ENCODE data around the gene SLC24A4. TPM values are rescaled to one million over a fixed set of nuclear protein-coding genes. Genes with fewer than 3 reads are reported as not detected.
"Not testable (repeated sequence)": the region's sequence is repeated elsewhere in the genome, so short reads cannot be mapped to it uniquely, and the experiment has no call there.

The SLC24A4 gene
- total RNA-seq, 1 donor from 2014 or later = not detected

DNA sequence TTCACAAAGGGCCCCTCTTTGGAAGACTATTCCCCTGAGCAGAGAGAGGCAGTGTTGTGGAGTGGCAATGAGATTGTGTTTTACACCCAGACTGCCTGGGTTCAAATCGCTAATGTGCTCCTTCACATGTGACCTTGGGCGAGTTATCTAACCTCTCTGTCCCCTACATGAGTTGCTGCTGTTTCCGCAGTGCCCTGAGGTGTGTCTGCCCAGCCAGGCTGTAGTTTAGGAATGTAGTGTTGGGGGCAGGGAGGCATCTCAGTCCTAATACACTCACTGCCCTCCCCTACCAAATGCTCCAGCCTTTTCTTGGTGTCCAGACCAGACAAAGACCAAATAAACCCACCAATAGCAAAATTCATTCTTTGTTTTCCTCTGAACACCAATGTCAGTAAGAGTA lies 78.6 kb downstream of the SLC24A4 start:
- no peak for DNase-seq (ENCODE audit: low spot score)
- Mint-ChIP-seq H3K4me3 (no peak overlapping the region), H3K27ac (no peak overlapping the region), H3K4me1 (ENCODE audit: low read depth) (no peaks in the 10 kb centered on the region), H3K36me3 (ENCODE audit: low read depth) (no peaks in the 10 kb centered on the region), H3K27me3 (ENCODE audit: insufficient read depth) (peaks cover 18% of the 10 kb centered on the region), H3K9me3 (peaks cover 3% of the 10 kb centered on the region)
- intact Hi-C loops (cut with micrococcal nuclease) = no loop called here

DNA sequence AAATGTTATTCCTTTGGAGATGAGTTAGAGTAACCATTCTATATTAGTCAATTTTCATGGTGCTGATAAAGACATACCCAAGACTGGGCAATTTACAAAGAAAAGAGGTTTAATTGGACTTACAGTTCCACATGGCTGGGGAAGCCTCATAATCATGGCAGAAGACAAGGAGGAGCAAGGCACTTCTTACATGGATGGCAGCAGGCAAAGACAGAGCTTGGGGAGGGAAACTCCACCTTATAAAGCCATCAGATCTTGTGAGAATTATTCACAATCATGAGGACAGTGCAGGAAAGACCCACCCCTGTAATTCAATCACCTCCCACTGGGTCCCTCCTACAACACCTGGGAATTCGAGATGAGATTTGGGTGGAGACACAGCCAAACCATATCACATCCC lies 79.5 kb downstream of the SLC24A4 start:
- intact Hi-C loops (cut with micrococcal nuclease); DNase-seq (ENCODE audit: low spot score); H3K4me1 Mint-ChIP-seq (ENCODE audit: low read depth); H3K9me3 Mint-ChIP-seq; H3K27ac Mint-ChIP-seq; H3K4me3 Mint-ChIP-seq; H3K36me3 Mint-ChIP-seq (ENCODE audit: low read depth): not testable (repeated sequence)
- peaks cover 15% of the 10 kb centered on the region for H3K27me3 Mint-ChIP-seq (ENCODE audit: insufficient read depth)

DNA sequence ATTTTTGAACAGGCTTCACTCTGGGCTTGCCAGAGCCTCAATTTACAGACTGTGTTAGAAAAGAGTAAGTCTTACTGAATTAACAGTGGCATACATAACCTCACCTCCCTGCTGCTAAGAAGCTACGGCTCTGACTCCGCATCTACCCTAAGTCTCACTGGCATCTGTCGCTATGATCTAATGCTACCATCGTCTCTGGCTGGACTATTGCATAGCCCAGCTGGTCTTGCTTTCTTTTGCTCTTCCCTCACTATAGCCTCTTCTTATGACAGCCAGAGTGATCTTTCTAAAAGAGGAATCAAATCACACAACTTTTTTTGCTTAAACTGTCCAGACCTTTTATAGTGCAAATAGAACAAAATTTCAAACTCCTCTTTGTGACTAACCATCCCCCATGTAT lies 81.1 kb downstream of the SLC24A4 start:
- H3K4me1 Mint-ChIP-seq (ENCODE audit: low read depth) = no peaks in the 10 kb centered on the region
- H3K36me3 Mint-ChIP-seq (ENCODE audit: low read depth) = peaks cover 1% of the 10 kb centered on the region
- no peak overlapping the region for H3K27ac Mint-ChIP-seq
- DNase-seq (ENCODE audit: low spot score) = no peak
- intact Hi-C loops (cut with micrococcal nuclease) = no loop called here
- H3K27me3 Mint-ChIP-seq (ENCODE audit: insufficient read depth) = peaks cover 13% of the 10 kb centered on the region
- H3K9me3 Mint-ChIP-seq = peaks cover 3% of the 10 kb centered on the region
- H3K4me3 Mint-ChIP-seq = no peak overlapping the region

DNA sequence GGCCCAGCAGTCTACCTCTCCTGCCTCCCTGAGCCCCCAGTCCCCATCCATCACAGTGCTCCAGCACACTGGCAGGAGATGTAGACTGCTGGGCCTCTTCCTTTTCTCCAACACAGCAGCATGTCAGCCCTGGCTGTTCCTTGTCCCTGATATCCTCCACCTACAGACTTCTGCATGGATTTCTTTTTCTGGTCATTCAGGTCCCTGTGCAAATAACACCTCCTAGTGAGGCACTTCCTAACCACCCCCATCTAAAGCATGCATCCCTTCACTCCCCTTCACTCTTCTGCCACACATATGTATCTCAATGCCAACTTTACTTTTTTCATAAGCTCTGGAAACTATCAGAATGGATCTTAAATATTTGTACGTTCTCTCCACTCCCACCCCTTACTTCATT lies 81.5 kb downstream of the SLC24A4 start:
- Mint-ChIP-seq H3K9me3 (peaks cover 3% of the 10 kb centered on the region), H3K4me1 (ENCODE audit: low read depth) (no peaks in the 10 kb centered on the region), H3K36me3 (ENCODE audit: low read depth) (peaks cover 1% of the 10 kb centered on the region), H3K27ac (no peak overlapping the region), H3K27me3 (ENCODE audit: insufficient read depth) (peaks cover 14% of the 10 kb centered on the region), H3K4me3 (no peak overlapping the region)
- DNase-seq (ENCODE audit: low spot score) = no peak
- intact Hi-C loops (cut with micrococcal nuclease) = no loop called here

DNA sequence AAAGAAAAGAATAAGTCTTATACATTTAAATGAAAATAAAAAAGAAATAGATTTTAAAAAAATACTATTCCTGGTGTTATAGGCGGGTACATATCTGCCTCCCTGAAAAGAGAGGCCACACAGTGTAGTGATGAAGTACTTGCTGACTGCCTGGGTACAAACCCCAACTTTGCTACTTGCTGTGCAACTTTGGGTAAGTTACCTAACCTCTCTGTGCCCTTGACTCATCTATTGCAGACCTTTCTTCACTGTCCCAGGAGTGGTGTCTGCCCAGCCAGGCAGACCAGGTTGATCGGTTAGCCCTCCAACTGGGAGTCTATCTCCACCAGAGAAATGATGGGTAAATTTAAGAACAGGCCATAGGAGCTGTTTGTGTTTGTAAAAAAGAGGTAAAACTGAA lies 82.0 kb downstream of the SLC24A4 start:
- no peak for DNase-seq (ENCODE audit: low spot score)
- H3K9me3 Mint-ChIP-seq = peaks cover 3% of the 10 kb centered on the region
- no peaks in the 10 kb centered on the region for H3K4me1 Mint-ChIP-seq (ENCODE audit: low read depth)
- peaks cover 14% of the 10 kb centered on the region for H3K27me3 Mint-ChIP-seq (ENCODE audit: insufficient read depth)
- H3K36me3 Mint-ChIP-seq (ENCODE audit: low read depth) = peaks cover 1% of the 10 kb centered on the region
- intact Hi-C loops (cut with micrococcal nuclease) = no loop called here
- H3K4me3 Mint-ChIP-seq = no peak overlapping the region
- H3K27ac Mint-ChIP-seq = no peak overlapping the region

DNA sequence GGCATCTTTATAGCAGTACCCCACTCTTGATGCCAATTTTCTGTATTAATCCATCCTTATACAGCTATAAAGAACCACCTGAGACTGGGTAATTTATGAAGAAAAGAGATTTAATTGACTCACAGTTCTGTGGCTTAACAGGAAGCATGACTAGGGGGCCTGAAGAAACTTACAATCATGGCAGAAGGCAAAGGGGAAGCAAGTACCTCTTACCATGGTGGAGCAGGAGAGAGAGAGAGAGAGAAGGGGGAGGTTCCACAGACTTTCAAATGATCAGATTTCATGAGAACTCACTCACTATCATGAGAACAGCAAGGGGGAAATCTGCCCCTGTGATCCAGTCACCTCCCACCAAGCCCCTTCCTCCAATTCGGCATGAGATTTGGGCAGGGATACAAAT lies 84.4 kb downstream of the SLC24A4 start:
- intact Hi-C loops (cut with micrococcal nuclease) = no loop called here
- Mint-ChIP-seq H3K4me1 (ENCODE audit: low read depth) (no peaks in the 10 kb centered on the region), H3K36me3 (ENCODE audit: low read depth) (peaks cover 1% of the 10 kb centered on the region), H3K27me3 (ENCODE audit: insufficient read depth) (peaks cover 9% of the 10 kb centered on the region), H3K4me3 (no peak overlapping the region), H3K9me3 (peaks cover 3% of the 10 kb centered on the region), H3K27ac (no peak overlapping the region)
- no peak for DNase-seq (ENCODE audit: low spot score)

DNA sequence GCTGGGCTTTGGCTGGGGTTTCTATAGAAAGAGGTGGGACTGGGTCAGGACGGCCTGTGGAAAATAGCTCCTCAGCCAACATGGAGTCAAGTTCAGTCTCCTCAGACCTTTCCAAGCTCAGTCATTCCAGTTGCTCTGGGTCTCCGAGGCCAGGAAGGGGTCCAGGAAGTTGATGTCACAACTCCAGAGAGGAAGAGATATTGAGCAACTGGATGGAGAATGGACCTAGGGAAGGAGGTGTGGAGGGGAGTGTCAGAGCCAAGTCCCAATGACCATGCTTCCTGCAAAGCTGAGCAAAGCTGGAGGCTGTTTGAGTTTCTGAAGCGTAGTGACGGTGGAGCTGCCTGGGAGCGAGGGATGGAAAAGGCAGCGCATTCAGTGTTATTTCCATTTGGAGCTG lies 86.1 kb downstream of the SLC24A4 start:
- intact Hi-C loops (cut with micrococcal nuclease) = no loop called here
- peaks cover 11% of the 10 kb centered on the region for H3K27me3 Mint-ChIP-seq (ENCODE audit: insufficient read depth)
- peaks cover 1% of the 10 kb centered on the region for H3K36me3 Mint-ChIP-seq (ENCODE audit: low read depth)
- H3K4me1 Mint-ChIP-seq (ENCODE audit: low read depth) = no peaks in the 10 kb centered on the region
- H3K27ac Mint-ChIP-seq = no peak overlapping the region
- H3K9me3 Mint-ChIP-seq = peaks cover 3% of the 10 kb centered on the region
- H3K4me3 Mint-ChIP-seq = no peak overlapping the region
- no peak for DNase-seq (ENCODE audit: low spot score)

DNA sequence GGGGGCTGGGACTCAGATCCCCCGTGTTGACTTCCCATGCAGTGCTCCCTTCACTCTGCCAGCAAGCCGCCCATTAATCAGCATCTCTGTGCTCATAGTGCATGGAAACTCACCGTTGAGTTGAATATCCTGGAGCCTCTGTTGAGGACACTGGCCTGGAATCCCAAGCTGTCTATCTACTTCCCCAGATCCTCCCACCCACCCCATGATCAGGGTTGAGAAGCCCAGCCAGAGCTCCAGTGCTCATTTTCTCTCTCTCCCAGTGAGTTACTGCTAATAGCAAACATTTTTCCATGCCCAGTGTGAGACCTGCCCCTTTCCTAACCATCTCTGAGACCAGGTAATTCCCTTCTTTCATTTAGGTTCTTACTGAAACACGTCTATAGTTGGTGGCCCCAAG lies 88.2 kb downstream of the SLC24A4 start:
- Mint-ChIP-seq H3K4me1 (ENCODE audit: low read depth) (no peaks in the 10 kb centered on the region), H3K9me3 (no peaks in the 10 kb centered on the region), H3K27ac (no peak overlapping the region), H3K27me3 (ENCODE audit: insufficient read depth) (peaks cover 9% of the 10 kb centered on the region), H3K36me3 (ENCODE audit: low read depth) (peaks cover 1% of the 10 kb centered on the region), H3K4me3 (no peak overlapping the region)
- intact Hi-C loops (cut with micrococcal nuclease) = no loop called here
- DNase-seq (ENCODE audit: low spot score) = no peak

DNA sequence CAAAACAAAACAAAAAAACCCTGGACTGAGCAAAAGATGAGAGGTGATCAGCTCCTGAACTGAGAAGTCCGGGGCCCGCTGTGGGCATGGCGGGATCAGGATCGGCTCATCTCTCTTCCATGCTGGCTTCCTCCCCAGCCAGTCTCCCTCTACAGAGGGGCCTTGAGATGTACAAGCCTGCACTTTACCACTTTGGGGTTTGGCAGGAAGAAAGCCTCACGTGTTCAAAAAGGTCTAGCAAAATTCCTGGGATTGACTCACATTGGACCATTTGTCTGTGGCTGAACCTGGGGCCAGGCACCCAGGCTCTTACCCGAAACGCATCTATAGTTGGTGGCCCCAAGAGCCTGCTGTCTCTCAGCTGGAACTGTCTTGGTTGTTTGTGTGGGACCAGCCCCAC lies 89.0 kb downstream of the SLC24A4 start:
- peaks cover 9% of the 10 kb centered on the region for H3K27me3 Mint-ChIP-seq (ENCODE audit: insufficient read depth)
- H3K27ac Mint-ChIP-seq = no peak overlapping the region
- peaks cover 1% of the 10 kb centered on the region for H3K36me3 Mint-ChIP-seq (ENCODE audit: low read depth)
- no peaks in the 10 kb centered on the region for H3K9me3 Mint-ChIP-seq
- no peak for DNase-seq (ENCODE audit: low spot score)
- no peaks in the 10 kb centered on the region for H3K4me1 Mint-ChIP-seq (ENCODE audit: low read depth)
- no peak overlapping the region for H3K4me3 Mint-ChIP-seq
- intact Hi-C loops (cut with micrococcal nuclease) = no loop called here

DNA sequence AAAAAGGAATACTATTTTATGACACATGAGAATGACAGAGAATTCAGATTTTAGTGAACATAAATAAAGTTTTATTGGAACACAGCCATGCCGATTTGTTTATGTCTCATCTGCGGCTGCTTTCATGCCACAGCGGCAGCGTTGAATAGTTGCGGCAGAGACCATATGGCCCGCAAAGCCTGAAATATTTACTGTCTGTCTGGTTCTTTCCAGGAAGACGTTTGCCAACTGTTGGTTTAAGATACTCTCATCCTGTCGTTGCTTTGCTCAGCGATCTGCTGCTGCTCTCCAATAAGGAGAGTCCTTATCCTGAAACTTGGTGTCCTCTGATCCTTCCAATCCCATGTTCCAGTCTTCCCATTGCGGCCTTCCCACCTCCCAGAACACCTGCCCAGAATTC lies 89.9 kb downstream of the SLC24A4 start:
- Mint-ChIP-seq H3K27ac (no peak overlapping the region), H3K36me3 (ENCODE audit: low read depth) (no peaks in the 10 kb centered on the region), H3K4me1 (ENCODE audit: low read depth) (no peaks in the 10 kb centered on the region), H3K9me3 (no peaks in the 10 kb centered on the region), H3K4me3 (no peak overlapping the region), H3K27me3 (ENCODE audit: insufficient read depth) (peaks cover 6% of the 10 kb centered on the region)
- intact Hi-C loops (cut with micrococcal nuclease) = no loop called here
- DNase-seq (ENCODE audit: low spot score) = no peak

DNA sequence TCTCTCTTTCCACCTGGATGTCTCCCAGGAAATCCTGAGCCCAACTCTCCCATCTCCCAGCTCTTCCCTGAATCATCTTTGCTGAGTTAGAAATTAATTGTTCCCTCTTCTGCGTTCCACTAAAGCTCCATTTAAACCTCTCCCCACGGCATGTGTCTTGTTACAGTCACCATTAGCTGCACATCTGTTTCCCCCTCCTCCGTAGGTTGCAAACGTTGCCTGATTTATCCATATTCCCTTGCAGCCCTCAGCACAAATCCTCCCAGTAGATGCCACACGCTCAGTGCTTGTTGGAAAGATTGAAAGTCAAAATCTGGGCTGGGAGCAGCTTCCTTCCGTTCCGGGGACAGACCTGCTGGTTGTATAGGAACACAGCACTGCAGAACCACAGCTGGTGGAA lies 90.4 kb downstream of the SLC24A4 start:
- no peak overlapping the region for H3K4me3 Mint-ChIP-seq
- intact Hi-C loops (cut with micrococcal nuclease) = no loop called here
- H3K27ac Mint-ChIP-seq = no peak overlapping the region
- no peaks in the 10 kb centered on the region for H3K4me1 Mint-ChIP-seq (ENCODE audit: low read depth)
- H3K27me3 Mint-ChIP-seq (ENCODE audit: insufficient read depth) = peaks cover 6% of the 10 kb centered on the region
- H3K9me3 Mint-ChIP-seq = no peaks in the 10 kb centered on the region
- no peak for DNase-seq (ENCODE audit: low spot score)
- H3K36me3 Mint-ChIP-seq (ENCODE audit: low read depth) = no peaks in the 10 kb centered on the region

DNA sequence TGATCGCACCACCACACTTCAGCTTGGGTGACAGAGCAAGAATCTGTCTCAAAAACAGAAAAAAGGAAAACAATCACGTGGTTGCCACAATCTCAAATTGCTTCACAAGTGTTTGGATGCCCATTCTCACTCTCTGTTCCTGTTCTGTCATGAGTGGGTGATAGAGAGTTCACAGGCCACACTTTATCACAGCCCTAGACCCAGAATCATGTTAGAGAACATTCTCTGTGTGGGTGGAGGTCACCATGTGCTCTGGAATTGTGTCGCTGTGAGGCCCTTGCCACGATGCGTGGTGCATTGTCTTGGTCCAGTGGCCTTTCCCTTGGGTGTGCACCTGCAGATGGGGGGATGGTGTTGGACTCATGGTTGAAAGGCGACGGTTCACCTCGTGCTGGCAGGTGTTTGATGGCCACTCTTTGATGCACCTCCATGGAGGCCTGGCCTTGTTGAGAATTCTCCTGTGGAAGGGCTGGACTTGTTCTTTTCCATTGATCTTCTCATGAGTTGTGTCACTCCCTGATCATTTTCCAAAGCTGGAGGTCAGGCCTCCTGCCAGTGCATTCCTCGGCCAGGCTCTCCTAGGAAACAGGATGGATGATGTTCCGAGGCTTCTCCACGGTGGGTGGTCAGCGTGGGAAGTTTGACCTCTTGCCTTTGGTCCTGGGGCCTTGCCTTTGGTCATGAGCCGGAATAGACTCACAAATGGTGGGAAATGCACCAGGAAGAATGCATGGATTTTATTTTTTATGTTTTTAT lies 91.9 kb downstream of the SLC24A4 start:
- H3K27me3 Mint-ChIP-seq (ENCODE audit: insufficient read depth) = peaks cover 4% of the 10 kb centered on the region

DNA sequence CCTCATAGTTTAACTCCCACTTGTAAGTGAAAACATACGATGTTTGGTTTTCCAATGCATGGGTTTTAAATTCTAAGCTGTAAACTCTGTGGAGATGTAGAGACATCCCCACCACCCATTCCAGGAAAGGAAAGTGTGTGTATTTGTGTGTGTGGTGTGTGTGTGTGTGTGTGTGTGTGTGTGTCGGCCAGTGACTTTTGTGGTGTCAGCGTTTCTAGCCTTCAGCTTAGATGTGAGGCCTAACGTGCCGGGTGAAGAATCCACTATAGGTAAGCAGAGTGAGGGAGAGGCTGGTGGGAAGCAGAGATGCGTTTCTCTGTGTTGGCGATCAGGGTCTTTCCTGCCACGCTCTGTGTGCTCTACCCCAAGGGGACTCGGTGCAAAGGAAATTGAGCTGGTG lies 93.0 kb downstream of the SLC24A4 start:
- H3K27ac Mint-ChIP-seq = no peak overlapping the region
- intact Hi-C loops (cut with micrococcal nuclease) = no loop called here
- no peak overlapping the region for H3K4me3 Mint-ChIP-seq
- H3K4me1 Mint-ChIP-seq (ENCODE audit: low read depth) = no peaks in the 10 kb centered on the region
- H3K27me3 Mint-ChIP-seq (ENCODE audit: insufficient read depth) = peaks cover 4% of the 10 kb centered on the region
- no peaks in the 10 kb centered on the region for H3K36me3 Mint-ChIP-seq (ENCODE audit: low read depth)
- H3K9me3 Mint-ChIP-seq = no peaks in the 10 kb centered on the region
- DNase-seq (ENCODE audit: low spot score) = no peak

More for the DNA sequence above, 91.9 kb downstream of the SLC24A4 start:
- Mint-ChIP-seq H3K9me3 (no peaks in the 10 kb centered on the region), H3K36me3 (ENCODE audit: low read depth) (no peaks in the 10 kb centered on the region), H3K4me1 (ENCODE audit: low read depth) (no peaks in the 10 kb centered on the region), H3K4me3 (no peak overlapping the region), H3K27ac (no peak overlapping the region)
- DNase-seq (ENCODE audit: low spot score) = no peak
- intact Hi-C loops (cut with micrococcal nuclease) = no loop called here

DNA sequence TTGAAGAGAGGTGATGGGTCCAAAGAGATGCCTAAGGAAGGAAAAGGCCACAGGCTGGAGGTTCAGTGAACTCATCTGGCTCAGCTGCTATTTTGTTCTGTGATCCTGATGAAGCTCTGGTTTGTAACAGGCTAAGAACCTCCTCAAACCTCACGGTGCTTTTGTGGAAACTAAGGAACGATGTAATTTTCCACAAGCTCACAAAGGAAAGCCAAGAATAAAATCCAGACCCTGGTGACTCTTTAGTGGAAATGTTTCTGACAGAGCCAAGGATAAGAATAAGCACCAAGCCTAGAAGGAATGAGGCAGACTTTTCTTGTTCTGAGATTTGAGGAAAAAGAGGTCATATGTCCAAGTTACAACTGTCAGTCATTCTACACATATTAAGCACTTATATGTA lies 93.6 kb downstream of the SLC24A4 start:
- no peak overlapping the region for H3K27ac Mint-ChIP-seq
- no peaks in the 10 kb centered on the region for H3K36me3 Mint-ChIP-seq (ENCODE audit: low read depth)
- H3K9me3 Mint-ChIP-seq = no peaks in the 10 kb centered on the region
- no peak overlapping the region for H3K4me3 Mint-ChIP-seq
- no peak for DNase-seq (ENCODE audit: low spot score)
- intact Hi-C loops (cut with micrococcal nuclease) = no loop called here
- H3K4me1 Mint-ChIP-seq (ENCODE audit: low read depth) = no peaks in the 10 kb centered on the region
- H3K27me3 Mint-ChIP-seq (ENCODE audit: insufficient read depth) = peaks cover 7% of the 10 kb centered on the region
